GM18909 (cell line): ENCODE measurements around the gene ADAMTS16.

Source experiments
- ATAC-seq: cut with Tn5 transposase; IDR thresholded peaks from one replicate; pipeline ENCODE4 v1.9.1; 2021; ENCODE audit warnings: mild to moderate bottlenecking; ENCODE audit not compliant: unreplicated experiment, poor library complexity

The ADAMTS16 gene

DNA sequence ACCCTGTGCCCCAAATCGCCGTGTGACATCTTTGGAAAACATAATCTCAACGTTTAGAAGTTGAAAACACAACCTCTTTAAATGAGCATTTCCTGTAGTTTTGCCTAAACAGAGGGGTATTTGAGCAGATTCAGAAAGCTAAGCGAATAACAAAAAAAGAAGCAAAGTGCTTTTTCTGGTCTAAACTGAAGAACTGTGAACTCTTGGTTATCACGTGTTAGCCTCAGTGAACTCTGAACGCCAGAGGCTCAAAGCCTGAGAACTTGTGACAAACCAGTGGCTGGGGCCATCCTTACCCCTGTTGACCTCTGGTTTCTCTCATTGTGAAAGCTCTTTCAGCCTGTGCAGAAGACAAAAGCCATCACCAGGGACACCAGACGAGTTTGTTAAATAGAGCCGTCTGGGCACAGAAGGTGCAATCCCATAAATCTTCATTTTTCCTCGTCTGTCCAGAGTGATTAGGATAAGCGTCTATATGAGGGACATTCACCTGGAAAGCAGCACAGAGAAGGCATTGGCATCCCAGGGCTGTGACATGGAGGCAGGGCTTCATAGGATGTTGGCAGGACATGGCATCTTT is 220.9 kb downstream of the ADAMTS16 start:
- ATAC-seq: no peak

DNA sequence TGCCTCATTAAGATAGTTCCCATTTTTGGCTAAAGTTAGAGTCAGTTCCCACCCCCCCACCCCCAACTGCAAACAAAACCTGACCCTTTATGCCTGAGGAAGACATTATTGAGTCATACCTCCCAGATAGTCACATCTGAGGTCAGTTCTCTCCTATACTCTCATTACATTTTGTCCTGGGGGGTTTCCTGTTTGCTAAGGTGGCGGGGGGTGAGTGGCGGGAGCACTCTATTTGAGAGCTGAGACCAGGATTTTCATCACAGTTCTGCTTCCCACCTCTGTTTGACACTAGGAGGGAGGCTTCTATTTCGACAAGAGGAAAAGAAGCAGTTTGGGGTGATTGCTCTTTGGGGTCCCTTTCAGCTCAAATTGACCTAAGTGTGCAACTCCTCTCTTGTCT is 222.9 kb downstream of the ADAMTS16 start:
- ATAC-seq: no peak

DNA sequence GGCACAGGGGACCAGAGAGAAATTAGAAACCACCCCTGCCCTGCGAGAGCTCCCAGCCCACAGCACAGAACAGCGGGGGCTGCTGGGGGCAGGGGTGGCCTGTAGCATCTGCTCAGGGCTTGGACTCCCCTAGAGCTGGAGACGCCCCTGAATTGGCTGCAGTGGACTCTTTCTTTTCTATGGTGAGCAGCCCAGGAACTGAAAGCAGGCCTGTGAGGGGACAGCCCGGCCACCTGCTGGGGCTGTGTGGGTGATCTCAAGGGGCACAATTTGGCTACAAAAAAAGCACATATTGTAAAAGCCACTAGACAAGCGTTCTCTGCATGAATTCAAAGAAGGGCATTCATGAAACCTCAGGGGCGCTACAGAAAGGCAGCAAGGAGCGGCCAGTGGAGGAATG is 224.8 kb downstream of the ADAMTS16 start:
- ATAC-seq: no peak

DNA sequence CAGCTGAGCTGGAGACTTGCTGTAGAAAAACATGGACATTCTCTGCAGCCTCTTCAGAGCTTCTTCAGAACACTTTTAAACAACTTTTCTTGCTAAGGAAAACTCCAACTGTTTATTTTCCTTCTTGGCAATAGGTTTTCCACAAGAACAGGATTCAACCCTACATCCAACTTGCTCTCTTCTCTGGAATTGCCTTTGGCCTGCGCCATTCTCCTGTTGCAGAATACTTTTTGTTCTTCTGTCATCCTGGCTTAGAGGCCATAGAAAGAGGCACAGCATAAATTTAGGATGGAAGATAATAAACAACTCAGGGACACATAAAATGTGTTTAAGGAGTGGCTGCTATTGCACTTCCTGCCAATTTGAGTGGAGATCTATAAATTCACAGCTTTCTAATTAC is 227.6 kb downstream of the ADAMTS16 start:
- no peak for ATAC-seq

DNA sequence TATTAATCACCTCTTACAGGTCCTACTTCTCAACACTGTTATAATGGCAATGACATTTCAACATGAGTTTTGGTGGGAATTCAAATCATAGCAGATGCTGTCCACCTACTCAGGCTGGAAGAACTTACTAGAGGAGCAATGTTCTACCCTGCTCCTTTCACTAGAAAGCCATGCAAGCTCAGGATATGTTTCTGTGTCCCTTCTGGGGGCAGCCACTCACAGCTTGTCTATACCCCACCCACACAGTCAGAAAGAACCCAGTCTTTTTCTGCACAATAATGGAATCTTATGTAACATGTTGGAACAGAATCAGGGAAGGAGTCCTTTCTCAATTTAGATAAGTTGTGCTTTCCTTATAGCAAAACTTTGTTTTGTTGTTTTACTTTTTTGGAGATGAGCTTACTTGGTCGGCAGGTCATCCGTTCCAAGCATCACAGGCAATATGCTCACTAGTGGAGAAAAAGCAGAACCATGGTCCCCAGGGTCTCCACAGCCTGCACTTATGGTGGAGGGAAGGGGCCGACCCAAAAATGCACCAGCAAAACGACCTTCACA is 229.0 kb downstream of the ADAMTS16 start:
- ATAC-seq: no peak
